Kidney (tissue), 14 donors: ENCODE results near the gene GPR68. TPM values are rescaled to one million over a fixed set of nuclear protein-coding genes. Genes with fewer than 3 reads are reported as not detected.

Experiments used
- DNase-seq, 5 donors: peaks; one replicate each; pipeline ENCODE4 v3.0.0-alpha.2; 2013 to 2020
- FAIRE-seq: peaks from 2 replicates; lab custom pipeline; 2012; peaks lifted over from hg19 to GRCh38; lab: Jason Lieb, UNC
- H3K27ac ChIP-seq, 2 donors: one replicate each; pipeline ENCODE4 v1.7.0; 2013; ENCODE audit warnings: low read depth in 2 of 2, low read length in 2 of 2, inconsistent platforms in 1 of 2
- H3K27me3 ChIP-seq: one replicate; pipeline ENCODE4 v1.7.1; 2013; ENCODE audit warnings: low read length, inconsistent platforms; ENCODE audit not compliant: control insufficient read depth, insufficient read depth
- H3K36me3 ChIP-seq, 3 donors: one replicate each; pipeline versions ENCODE4 v1.7.0 to v1.7.1; 2013; ENCODE audit warnings: low read length in 3 of 3, control low read depth in 1 of 3, inconsistent platforms in 1 of 3; ENCODE audit not compliant: insufficient read depth in 3 of 3, control insufficient read depth in 2 of 3
- H3K4me1 ChIP-seq, 3 donors: one replicate each; pipeline versions ENCODE4 v1.7.0 to v1.7.1; 2013; ENCODE audit warnings: low read length in 3 of 3, inconsistent platforms in 1 of 3, low read depth in 1 of 3; ENCODE audit not compliant: control insufficient read depth in 2 of 3, insufficient read depth in 2 of 3
- H3K4me3 ChIP-seq, 3 donors: one replicate each; pipeline versions ENCODE4 v1.7.0 to v1.8.1; 2013; ENCODE audit warnings: low read length in 3 of 3, control low read depth in 1 of 3, inconsistent platforms in 1 of 3
- H3K9ac ChIP-seq, 3 donors: one replicate each; pipeline versions ENCODE4 v1.7.0 to v1.7.1; 2013; ENCODE audit warnings: low read length in 3 of 3, control low read depth in 1 of 3, inconsistent platforms in 1 of 3
- H3K9me3 ChIP-seq, 3 donors: one replicate each; pipeline versions ENCODE4 v1.7.0 to v1.7.1; 2013; ENCODE audit warnings: low read length in 3 of 3, control low read depth in 1 of 3, inconsistent platforms in 1 of 3; ENCODE audit not compliant: control insufficient read depth in 2 of 3, insufficient read depth in 1 of 3
- CTCF ChIP-seq: IDR thresholded peaks from 3 replicates; pipeline ENCODE4 v1.5.1; 2012; ENCODE audit warnings: mild to moderate bottlenecking, moderate library complexity, borderline replicate concordance; ENCODE audit not compliant: insufficient read depth; ENCODE audit errors: extremely low read depth
- intact Hi-C: fragments of 100-400 bp; cut with DNase I; formaldehyde crosslinking; loops from one replicate; pipeline ENCODE4 v1.11.1; 2022
- polyA plus RNA-seq: library from polyadenylated mRNA; stranded (reverse); fragments of 350-450 nt; fragmentation: Illumina TruSeq; extraction: RNeasy Lipid Tissue Mini Kit (QIAGEN cat#74804); gene quantifications from one replicate; pipeline ENCODE4 v1.2.3, GENCODE V29; 2014; ENCODE audit warnings: low read depth, low replicate concordance; ENCODE audit not compliant: insufficient read depth
- total RNA-seq: library from RNA; stranded (reverse); fragmentation: NEBNext Ultra II Directional; extraction: Animal tissue kit (Norgen Biotek cat#: 25700); gene quantifications from one replicate; pipeline ENCODE4 v1.2.1, GENCODE V29; 2021
- donor health status: control.
- donor health status: control.
- donor health status: control.
- donor health status: control.
- donor health status: control.
- donor health status: DM: yes; HTN: yes; CAD: no.
- donor health status: Normal renal cell carcinoma (clear cell type).

The GPR68 gene
- total and polyA plus RNA-seq, 2 donors from 2014 or later: 0.82 to 1.7 TPM

GRCh38 chr14:91220581-91221000 lies 23.9 kb downstream of the GPR68 start:
- Histone ChIP-seq H3K27ac (no peak overlapping the region), H3K36me3 (peaks cover 4 to 29% (median 25%) of the 10 kb centered on the region in 3 donors), H3K4me1 (peaks cover 0 to 10% (median 6%) of the 10 kb centered on the region in 3 donors), H3K4me3 (no peak overlapping the region), H3K9me3 (no peaks in the 10 kb centered on the region), H3K27me3 (no peaks in the 10 kb centered on the region), H3K9ac (no peak overlapping the region)
- TF ChIP-seq CTCF: no peak
- intact Hi-C loops: no loop called here
- no peak for FAIRE-seq
- DNase-seq: no peak

DNA sequence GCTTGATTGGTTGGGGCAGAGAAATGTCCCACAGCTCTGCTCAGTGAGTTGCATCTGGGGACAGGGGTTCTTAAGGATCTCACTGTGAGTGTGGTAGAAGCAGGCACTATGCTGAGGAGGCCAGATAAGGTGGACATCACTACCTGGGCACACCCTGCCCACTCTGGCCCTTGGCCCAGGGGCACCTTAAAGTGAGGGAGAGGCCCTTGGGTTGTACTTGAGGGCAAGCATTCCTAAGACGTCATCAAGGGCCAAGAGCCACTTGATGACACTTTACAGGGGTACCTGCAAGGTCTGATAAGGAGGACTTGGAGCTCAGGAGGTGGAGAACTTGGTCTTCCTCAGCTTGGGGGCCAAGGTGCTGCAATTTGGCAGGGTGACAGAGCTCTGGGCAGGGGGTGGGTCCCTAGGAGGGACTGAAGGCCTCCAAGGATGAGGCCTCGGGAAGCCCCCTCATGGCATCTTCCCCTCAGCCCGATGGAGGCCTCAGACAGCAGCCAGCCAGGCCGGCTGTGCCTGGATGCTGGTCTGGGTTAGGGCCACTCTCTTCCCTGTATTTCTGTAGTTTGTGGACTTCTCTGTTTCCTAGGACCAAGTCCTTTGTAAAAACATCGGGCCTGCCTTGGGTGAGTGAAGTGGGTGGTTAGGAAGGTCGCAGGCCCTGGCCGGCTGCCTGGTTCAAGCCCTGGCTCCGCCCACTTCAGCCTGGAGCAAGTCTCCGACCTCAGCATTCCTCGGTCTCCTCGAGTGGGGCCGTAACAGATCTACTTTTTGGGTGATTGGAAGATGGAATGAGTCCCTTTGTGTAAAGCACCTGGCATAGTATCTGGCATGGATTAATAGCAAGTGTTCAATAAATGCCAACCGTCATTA lies 24.8 kb downstream of the GPR68 start:
- no peaks in the 10 kb centered on the region for H3K27me3 ChIP-seq
- H3K4me1 ChIP-seq: peaks cover 0 to 10% (median 6%) of the 10 kb centered on the region in 3 donors
- no peak overlapping the region for H3K4me3 ChIP-seq
- no peak overlapping the region for H3K27ac ChIP-seq
- no peak for FAIRE-seq
- intact Hi-C loops: no loop called here
- H3K36me3 ChIP-seq: peaks cover 4 to 27% (median 24%) of the 10 kb centered on the region in 3 donors
- H3K9ac ChIP-seq: peak overlapping the region in 1 of 3 donors; percentile 26
- DNase-seq: no peak
- TF ChIP-seq CTCF: no peak
- H3K9me3 ChIP-seq: no peaks in the 10 kb centered on the region

DNA sequence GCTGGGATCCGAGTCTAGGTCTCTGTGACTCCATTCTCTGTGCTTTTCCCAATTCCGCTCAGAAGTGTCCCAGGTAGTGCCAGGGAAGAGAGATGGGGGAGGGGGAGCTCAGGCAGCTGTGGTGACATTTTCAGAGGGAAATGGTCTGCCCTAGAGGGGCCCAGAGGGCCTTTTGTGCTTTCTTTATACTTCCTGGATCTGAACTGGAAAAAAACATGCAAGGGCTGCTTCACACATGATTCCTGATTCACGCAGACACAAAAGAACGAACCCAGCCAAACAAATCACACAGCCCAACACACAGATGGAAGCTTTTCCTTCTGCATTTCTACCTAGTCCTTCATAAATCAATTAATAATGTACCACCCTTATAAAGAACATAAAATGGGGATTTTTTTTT lies 26.5 kb downstream of the GPR68 start:
- Histone ChIP-seq H3K36me3 (peaks cover 4 to 31% (median 22%) of the 10 kb centered on the region in 3 donors), H3K27ac (no peak overlapping the region), H3K9ac (no peak overlapping the region), H3K9me3 (no peaks in the 10 kb centered on the region), H3K4me1 (peaks cover 0 to 10% (median 6%) of the 10 kb centered on the region in 3 donors), H3K4me3 (no peak overlapping the region), H3K27me3 (no peaks in the 10 kb centered on the region)
- DNase-seq (peak in 1 of 5 donors; percentile 5), FAIRE-seq (no peak)
- TF ChIP-seq CTCF: no peak
- intact Hi-C loops: no loop called here
